ENCODE results near the gene MAN2A2. TPM values are rescaled to one million over a fixed set of nuclear protein-coding genes. Genes with fewer than 3 reads are reported as not detected.

Gene MAN2A2
- total RNA-seq, 4 donors from 2014 or later: 51.3 to 91.9 (median 62.2) TPM

DNA sequence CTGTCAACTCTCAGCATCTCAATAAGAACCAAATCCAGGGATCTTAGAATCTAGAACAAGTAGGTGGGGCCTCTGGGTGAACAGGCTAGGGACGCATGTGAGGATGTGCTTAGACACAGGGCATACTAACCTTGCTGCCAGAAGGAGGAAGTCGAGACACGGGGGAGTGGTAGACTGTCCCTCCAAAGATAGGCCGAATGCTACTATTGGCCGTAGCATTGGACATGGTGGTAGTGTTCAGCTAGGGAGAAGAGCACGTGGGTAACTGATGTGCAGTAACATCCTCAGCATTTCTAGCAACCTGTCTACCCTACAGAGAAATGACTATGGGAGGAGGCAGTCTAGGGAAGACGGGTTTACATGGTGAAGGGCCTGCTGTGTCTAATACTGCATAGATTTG, 67.2 kb downstream of the MAN2A2 start:
- Histone ChIP-seq H3K4me1 (peaks cover 22% of the 10 kb centered on the region), H3K9me3 (no peaks in the 10 kb centered on the region), H3K27ac (no peak overlapping the region), H3K4me3 (no peak overlapping the region), H3K27me3 (no peaks in the 10 kb centered on the region), H3K36me3 (peaks cover 46% of the 10 kb centered on the region)
- DNase-seq (ENCODE audit: low spot score in 2 of 2): no peak
- WGBS: 95% methylated on average over 7 of the region's 7 CpGs
- no peak for TF ChIP-seq EP300 (IDR thresholded peaks at IDR 0.05)
- TF ChIP-seq POLR2AphosphoS5 (IDR thresholded peaks at IDR 0.05): no peak
- TF ChIP-seq, protein P1, sequence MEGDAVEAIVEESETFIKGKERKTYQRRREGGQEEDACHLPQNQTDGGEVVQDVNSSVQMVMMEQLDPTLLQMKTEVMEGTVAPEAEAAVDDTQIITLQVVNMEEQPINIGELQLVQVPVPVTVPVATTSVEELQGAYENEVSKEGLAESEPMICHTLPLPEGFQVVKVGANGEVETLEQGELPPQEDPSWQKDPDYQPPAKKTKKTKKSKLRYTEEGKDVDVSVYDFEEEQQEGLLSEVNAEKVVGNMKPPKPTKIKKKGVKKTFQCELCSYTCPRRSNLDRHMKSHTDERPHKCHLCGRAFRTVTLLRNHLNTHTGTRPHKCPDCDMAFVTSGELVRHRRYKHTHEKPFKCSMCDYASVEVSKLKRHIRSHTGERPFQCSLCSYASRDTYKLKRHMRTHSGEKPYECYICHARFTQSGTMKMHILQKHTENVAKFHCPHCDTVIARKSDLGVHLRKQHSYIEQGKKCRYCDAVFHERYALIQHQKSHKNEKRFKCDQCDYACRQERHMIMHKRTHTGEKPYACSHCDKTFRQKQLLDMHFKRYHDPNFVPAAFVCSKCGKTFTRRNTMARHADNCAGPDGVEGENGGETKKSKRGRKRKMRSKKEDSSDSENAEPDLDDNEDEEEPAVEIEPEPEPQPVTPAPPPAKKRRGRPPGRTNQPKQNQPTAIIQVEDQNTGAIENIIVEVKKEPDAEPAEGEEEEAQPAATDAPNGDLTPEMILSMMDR (IDR thresholded peaks at IDR 0.05): no peak
- no peak for TF ChIP-seq POLR2A (IDR thresholded peaks at IDR 0.05)

DNA sequence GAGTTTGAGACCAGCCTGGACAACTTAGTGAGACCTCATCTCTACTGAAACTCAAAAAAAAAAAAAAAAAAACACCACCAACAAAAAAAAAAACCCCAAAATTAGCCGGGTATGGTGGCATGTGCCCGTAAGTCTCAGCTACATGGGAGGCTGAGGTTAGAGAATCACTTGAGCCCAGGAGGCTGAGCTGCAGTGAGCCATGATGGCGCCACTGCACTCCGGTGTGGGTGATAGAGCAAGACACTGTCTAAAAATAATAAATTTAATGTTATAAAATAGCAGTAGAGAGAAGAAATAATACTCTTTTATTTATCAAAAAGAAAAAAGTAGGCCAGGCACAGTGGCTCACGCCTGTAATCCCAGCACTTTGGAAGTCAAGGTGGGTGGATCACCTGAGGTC, 69.0 kb downstream of the MAN2A2 start:
- WGBS: 84% methylated on average over 5 of the region's 5 CpGs
- TF ChIP-seq EP300 (IDR thresholded peaks at IDR 0.05): no peak
- no peak for TF ChIP-seq POLR2A (IDR thresholded peaks at IDR 0.05)
- TF ChIP-seq, protein P1 (IDR thresholded peaks at IDR 0.05): no peak
- TF ChIP-seq POLR2AphosphoS5 (IDR thresholded peaks at IDR 0.05): no peak
- Histone ChIP-seq H3K36me3 (peaks cover 45% of the 10 kb centered on the region), H3K27ac (no peak overlapping the region), H3K9me3 (no peaks in the 10 kb centered on the region), H3K4me3 (no peak overlapping the region), H3K27me3 (no peaks in the 10 kb centered on the region), H3K4me1 (peaks cover 12% of the 10 kb centered on the region)
- DNase-seq (ENCODE audit: low spot score in 2 of 2): no peak

Other genes with a start within 250 kb of the MAN2A2 start
- 1 to 10 TPM in 1 of 4 donors, under 1 TPM in 3; 0.72 to 2.4 (median 0.84) TPM for gene BLM, start 186.0 kb upstream of the MAN2A2 start, total RNA-seq
- gene FURIN, start 34.7 kb upstream of the MAN2A2 start, total RNA-seq: 100 to 1,000 TPM in 2 of 4 donors, 10 to 100 TPM in 2; 61.6 to 120 (median 100) TPM
- 10 to 100 TPM in 3 of 4 donors, 1 to 10 TPM in 1; 6.3 to 18.7 (median 11.8) TPM for gene FES, start 18.8 kb upstream of the MAN2A2 start, total RNA-seq
- gene HDDC3, start 29.2 kb downstream of the MAN2A2 start, total RNA-seq: 100 to 1,000 TPM in 1 of 4 donors, 10 to 100 TPM in 3; 13.5 to 119 (median 17.0) TPM
- gene UNC45A, start 32.0 kb downstream of the MAN2A2 start, total RNA-seq: 10 to 100 TPM; 52.4 to 94.5 (median 67.8) TPM
- 10 to 100 TPM; 12.9 to 25.4 (median 17.9) TPM for gene RCCD1, start 51.6 kb downstream of the MAN2A2 start, total RNA-seq
- 10 to 100 TPM; 17.6 to 41.2 (median 34.6) TPM for gene PRC1, start 91.2 kb downstream of the MAN2A2 start, total RNA-seq
- 10 to 100 TPM; 16.5 to 23.1 (median 18.4) TPM for gene VPS33B, start 119.3 kb downstream of the MAN2A2 start, total RNA-seq
- gene SV2B, start 197.0 kb downstream of the MAN2A2 start, total RNA-seq: 1 to 10 TPM in 1 of 4 donors, under 1 TPM in 3; 0.23 to 2.2 (median 0.62) TPM